ENCODE results near the gene HEPACAM.
A peak's percentile ranks its signal among the peaks of the same experiment; 100 is the strongest.

Gene HEPACAM

GRCh38 chr11:124943254-124943616 lies 7.4 kb upstream of the HEPACAM start:
- no peak for DNase-seq (ENCODE audit: low read depth in 2 of 2)

GRCh38 chr11:124942466-124943253 lies 6.8 kb upstream of the HEPACAM start:
- DNase-seq (ENCODE audit: low read depth in 2 of 2) = no peak

GRCh38 chr11:124941703-124942102 lies 5.9 kb upstream of the HEPACAM start:
- no peak for DNase-seq (ENCODE audit: low read depth in 2 of 2)

- no peak for DNase-seq (ENCODE audit: low read depth in 2 of 2)
Measured at GRCh38 chr11:124938970-124939369, 3.1 kb upstream of the HEPACAM start.

DNA sequence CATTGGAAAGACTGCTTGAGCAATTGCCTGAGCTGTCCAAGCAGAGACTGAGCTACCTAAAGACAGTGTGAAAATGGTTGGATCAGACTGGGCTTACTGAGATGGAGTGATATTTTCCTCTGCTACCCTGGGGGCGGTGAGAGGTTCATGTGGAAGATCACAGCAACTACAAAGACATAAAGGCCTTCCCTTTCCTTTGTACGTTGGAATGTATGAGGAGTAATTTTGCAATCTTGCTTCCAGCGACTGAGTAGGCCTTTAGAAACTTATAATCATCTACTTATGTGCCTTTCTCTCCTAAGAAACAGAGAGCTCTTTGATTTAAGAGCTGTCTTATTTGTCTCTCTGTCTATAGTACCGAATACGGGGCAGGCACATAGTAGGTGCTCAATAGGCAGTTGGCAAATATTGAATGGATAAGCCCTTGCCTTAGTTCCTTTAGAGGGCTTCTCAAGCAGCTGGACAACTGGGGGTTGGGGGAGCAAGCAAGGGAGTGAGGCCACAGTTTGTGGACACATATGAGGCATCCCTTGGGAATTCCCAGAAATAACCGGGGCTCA lies 2.4 kb upstream of the HEPACAM start:
- DNase-seq (ENCODE audit: low read depth in 2 of 2) = no peak

DNA sequence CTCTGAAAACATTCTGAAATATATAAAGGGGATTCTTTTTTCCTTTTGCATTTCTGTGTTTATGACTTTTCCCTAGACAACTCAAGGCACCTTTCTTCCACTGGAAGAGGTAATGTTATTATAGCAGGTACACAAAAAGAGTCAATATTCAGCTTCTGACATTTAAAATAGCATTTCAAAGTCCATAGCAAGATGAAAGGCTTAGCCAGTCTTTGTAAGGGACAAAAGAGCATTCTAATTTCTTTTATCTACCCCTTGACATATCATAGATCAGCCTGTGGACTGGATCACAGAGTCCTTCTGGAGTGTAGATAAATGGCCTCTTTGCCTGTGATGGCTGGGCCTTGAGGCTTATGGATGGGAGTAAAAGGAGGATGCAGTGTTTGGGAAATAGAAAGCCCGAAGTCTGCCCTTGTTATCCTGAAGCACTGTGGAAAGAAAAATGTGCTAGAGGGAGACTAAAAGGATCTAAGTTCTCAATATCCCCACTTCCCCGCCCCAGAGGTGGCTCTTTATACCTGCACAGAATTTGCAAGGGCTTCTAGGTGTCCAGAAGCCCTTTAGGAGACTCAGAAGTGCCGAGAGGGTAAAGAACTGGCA lies 1.6 kb upstream of the HEPACAM start:
- DNase-seq (ENCODE audit: low read depth in 2 of 2) = no peak

- DNase-seq (ENCODE audit: low read depth in 2 of 2) = no peak
Measured at GRCh38 chr11:124934862-124935547, 842 bp downstream of the HEPACAM start.

DNA sequence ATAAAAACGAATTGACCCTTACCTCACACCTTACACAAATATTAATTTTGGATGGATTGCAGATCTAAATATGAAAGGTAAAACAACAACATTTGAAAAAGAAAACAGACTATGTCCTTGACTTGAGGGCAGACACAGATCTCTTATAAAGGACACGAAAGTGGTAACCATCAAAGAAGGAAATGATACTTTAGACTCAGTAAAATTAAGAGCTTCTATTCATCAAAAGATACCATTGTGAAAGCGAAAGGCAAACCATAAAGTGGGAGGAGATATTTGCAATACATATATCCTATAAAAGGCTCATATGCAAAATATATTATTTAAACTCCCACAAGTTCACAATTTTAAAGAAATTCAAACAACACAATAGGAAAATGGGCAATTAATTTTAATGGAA lies 5.0 kb downstream of the HEPACAM start:
- no peak for DNase-seq (ENCODE audit: low read depth in 2 of 2)

DNA sequence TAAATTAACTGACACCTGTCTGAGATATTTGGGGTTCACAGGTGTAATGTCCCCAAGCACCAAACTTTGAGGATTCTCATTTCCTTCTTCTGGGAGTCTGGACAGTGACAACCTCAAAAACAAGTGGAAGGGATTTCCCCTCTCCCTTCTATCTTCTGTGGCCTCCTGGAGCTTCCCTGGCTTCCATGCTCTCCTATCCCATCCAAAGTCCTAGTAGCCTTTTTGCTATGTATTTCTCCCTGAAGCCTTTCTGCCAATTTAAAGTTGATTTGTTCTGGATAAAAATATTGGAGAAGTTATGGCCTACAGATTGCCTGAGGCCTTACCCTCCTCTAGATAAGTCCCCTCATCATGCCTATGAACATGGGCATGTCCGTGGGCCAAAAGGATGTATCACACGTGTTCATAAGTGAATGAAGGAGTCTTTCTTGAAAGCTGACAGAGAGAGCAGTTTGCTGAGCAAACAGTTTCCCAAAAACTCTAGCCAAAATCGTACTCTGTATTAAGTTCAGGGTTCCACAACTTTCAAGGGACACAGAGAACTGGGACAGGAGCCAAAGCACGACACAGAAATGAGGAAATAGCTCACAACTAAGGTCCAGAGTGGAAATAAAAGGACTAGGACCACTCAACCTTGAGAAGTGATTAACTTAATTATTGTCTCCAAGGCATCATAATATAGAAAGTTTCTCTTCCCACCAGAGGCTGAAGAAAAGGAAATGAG lies 6.7 kb downstream of the HEPACAM start:
- DNase-seq (ENCODE audit: low read depth in 2 of 2) = no peak

- no peak for DNase-seq (ENCODE audit: low read depth in 2 of 2)
Measured at GRCh38 chr11:124923296-124923695, 12.6 kb downstream of the HEPACAM start.

GRCh38 chr11:124922831-124923230 lies 13.0 kb downstream of the HEPACAM start:
- no peak for DNase-seq (ENCODE audit: low read depth in 2 of 2)

DNA sequence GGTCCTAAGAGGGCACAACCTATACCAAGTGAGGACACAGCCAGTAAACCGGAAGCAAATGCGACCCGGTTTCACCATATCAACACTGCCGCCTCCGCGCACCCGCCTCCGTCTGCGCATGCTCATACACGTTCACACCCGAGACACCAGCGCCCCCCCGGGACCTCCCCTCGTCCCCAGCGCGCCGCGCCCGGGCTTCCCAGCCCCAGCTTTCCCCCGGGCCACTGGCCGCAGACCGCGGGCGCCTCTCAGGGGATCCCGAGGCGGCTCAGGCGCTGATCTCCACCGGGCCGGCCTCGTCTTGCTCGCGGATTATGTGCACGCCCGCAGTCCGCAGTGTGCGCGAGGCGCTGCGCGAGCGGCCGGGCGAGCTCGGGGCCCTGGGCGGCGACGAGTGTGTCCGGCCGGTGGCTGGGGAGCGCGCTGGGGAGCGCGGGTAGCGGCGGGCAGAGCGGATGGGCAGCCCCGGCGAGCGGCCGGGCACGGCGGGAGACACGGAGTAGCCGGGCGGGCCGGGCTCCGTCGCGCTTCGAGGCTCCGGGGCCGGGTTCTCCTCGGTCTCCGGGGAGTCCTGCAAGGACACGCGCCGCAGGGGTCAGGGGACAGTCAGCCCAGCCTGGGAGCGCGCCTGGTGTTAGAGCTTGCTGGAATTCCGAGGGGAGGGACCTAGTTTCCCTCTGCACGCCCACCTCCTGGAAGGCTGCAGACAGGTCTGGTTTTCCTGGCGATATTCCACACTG lies 14.8 kb downstream of the HEPACAM start:
- peak; percentile 71 to 75 for DNase-seq (ENCODE audit: low read depth in 2 of 2)

DNA sequence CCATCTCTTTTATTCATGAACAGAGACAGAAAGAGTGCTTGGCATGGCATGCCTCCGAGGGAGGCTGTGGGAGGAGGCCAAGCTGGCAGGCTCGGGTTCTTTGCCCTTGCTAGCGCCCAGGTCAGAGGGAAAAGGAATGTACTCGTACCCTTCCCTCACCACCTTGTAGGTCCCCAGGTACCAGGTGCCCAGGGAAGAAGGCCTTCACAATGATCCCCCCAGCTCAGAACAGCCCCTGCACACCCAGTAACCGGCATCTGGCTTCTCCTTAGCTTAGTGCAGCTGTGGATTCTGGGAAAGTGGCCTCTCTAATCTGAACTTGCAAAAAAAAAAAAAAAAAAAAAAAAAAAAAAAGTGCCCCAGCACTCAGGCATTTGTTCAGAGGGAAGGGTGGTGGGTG lies 15.5 kb downstream of the HEPACAM start:
- no peak for DNase-seq (ENCODE audit: low read depth in 2 of 2)

GRCh38 chr11:124919898-124920297 lies 15.9 kb downstream of the HEPACAM start:
- no peak for DNase-seq (ENCODE audit: low read depth in 2 of 2)

- DNase-seq (ENCODE audit: low read depth in 2 of 2) = no peak
Measured at GRCh38 chr11:124918950-124919349, 16.9 kb downstream of the HEPACAM start, which contains the start of gene HEPN1. Gene HEPN1, plus strand, starts transcription at chr11:124919250.

DNA sequence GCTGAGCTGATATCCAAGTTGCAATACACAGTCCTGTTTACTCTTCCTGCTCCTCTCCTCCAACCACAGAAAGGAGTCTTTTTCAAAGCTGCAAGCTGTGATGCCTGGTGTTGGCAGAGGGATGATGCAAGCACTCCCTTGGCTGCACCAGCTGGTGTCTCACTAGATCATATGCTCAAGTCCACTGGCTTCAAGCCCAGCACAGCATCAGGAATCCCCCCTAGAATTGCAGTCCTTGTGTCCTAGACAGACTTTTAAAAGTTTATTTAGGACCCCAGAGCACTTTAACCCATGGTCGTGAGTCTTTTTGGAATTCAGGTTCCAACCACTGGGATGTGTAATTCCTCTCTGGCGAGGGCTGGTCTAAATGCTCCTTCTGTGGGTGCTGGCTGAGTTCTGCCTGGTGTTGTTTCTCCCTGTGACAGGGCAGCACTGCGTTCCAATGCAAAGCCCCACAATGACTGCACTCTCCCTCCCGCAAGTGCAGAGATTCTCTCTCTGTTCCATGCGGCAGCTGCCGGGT lies 18.7 kb downstream of the HEPACAM start:
- no peak for DNase-seq (ENCODE audit: low read depth in 2 of 2)

GRCh38 chr11:124916370-124916710 lies 19.5 kb downstream of the HEPACAM start:
- DNase-seq (ENCODE audit: low read depth in 2 of 2) = no peak

GRCh38 chr11:124915541-124916369 lies 20.1 kb downstream of the HEPACAM start:
- DNase-seq (ENCODE audit: low read depth in 2 of 2) = no peak

GRCh38 chr11:124902616-124903015 lies 33.2 kb downstream of the HEPACAM start:
- DNase-seq (ENCODE audit: low read depth in 2 of 2) = no peak

- no peak for DNase-seq (ENCODE audit: low read depth in 2 of 2)
Measured at GRCh38 chr11:124900464-124900863, 35.4 kb downstream of the HEPACAM start.
